GM10248 (cell line): ENCODE results near the gene ABCA3.
"Not testable (repeated sequence)": the region's sequence is repeated elsewhere in the genome, so short reads cannot be mapped to it uniquely, and the experiment has no call there.

Experiments
- CTCF ChIA-PET: fragments of 300-600 bp; sonication (Branson Sonifier 250); formaldehyde crosslinking; extraction: SDS; loops from one replicate; lab custom pipeline; 2021; ENCODE audit warnings: antibody characterized with exemption; lab: Yijun Ruan, JAX
- POLR2A ChIA-PET: fragments of 350-650 bp; sonication (Branson Sonifier 250); formaldehyde crosslinking; extraction: SDS; loops from one replicate; lab custom pipeline; 2020; ENCODE audit warnings: antibody characterized with exemption; lab: Yijun Ruan, JAX
- DNase-seq: peaks from one replicate; pipeline ENCODE4 v3.0.0; 2012; ENCODE audit errors: extremely low spot score
- CTCF ChIP-seq: IDR thresholded peaks from 2 replicates; pipeline ENCODE4 v1.5.1; 2012; ENCODE audit warnings: mild to moderate bottlenecking, low read depth; ENCODE audit errors: extremely low read depth, missing control alignments, control extremely low read depth

ABCA3 gene

GRCh38 chr16:2271848-2272461, 68.6 kb downstream of the ABCA3 start:
- CTCF ChIA-PET: interaction anchor here (0.9 to 3.6 kb wide), 5 partner anchors 13 to 214 kb away, joined by 3 to 11 read pairs (median 4); partner anchors contain the start of genes ABCA3 and ECI1
- POLR2A ChIA-PET: no interaction called here
- DNase-seq: no peak
- no peak for TF ChIP-seq CTCF

GRCh38 chr16:2270588-2271470, 69.7 kb downstream of the ABCA3 start:
- no peak for TF ChIP-seq CTCF
- ChIA-PET POLR2A (interaction anchor here (2.1 kb wide), 1 partner anchor 115 kb away, joined by 6 read pairs; the partner anchor contains the start of gene TRAF7), CTCF (interaction anchor here (0.8 to 3.6 kb wide), 7 partner anchors 12 to 230 kb away, joined by 3 to 11 read pairs (median 4); partner anchors contain the start of genes ABCA3 and ECI1)
- no peak for DNase-seq

GRCh38 chr16:2270070-2270462, 70.5 kb downstream of the ABCA3 start:
- POLR2A ChIA-PET: interaction anchor here (2.1 kb wide), 1 partner anchor 115 kb away, joined by 6 read pairs; the partner anchor contains the start of gene TRAF7
- no peak for TF ChIP-seq CTCF
- CTCF ChIA-PET: interaction anchor here (0.8 to 3.6 kb wide), 4 partner anchors 18 to 231 kb away, joined by 3 to 11 read pairs (median 8); partner anchors contain the start of genes ABCA3 and ECI1
- no peak for DNase-seq

- CTCF ChIA-PET: interaction anchor here (1.0 to 1.3 kb wide), 2 partner anchors 17 to 233 kb away, joined by 3 to 7 read pairs; partner anchors contain the start of gene ECI1
- TF ChIP-seq CTCF: no peak
- POLR2A ChIA-PET: interaction anchor here (0.7 to 0.8 kb wide), 2 partner anchors 8 to 113 kb away, joined by 3 to 4 read pairs; partner anchors contain the start of gene TRAF7
- DNase-seq: peak; percentile 100
Measured at GRCh38 chr16:2267913-2268666, 72.4 kb downstream of the ABCA3 start, which contains the start of gene RNPS1. TSS of gene RNPS1 (minus strand) at chr16:2268126. CDS start at chr16:2264643, 3,483 bp downstream.

- CTCF ChIA-PET, DNase-seq, POLR2A ChIA-PET: not testable (repeated sequence)
Measured at GRCh38 chr16:2267505-2267912, 73.0 kb downstream of the ABCA3 start.

GRCh38 chr16:2266887-2267286, 73.6 kb downstream of the ABCA3 start:
- POLR2A ChIA-PET, DNase-seq, CTCF ChIA-PET: not testable (repeated sequence)

GRCh38 chr16:2263026-2263425, 77.5 kb downstream of the ABCA3 start:
- POLR2A ChIA-PET: interaction anchor here (0.6 to 1.5 kb wide), 3 partner anchors 11 to 253 kb away, joined by 3 to 6 read pairs (median 3); partner anchors contain the start of genes ECI1 and TRAF7
- DNase-seq: not testable (repeated sequence)
- CTCF ChIA-PET: interaction anchor here (1.0 to 5.9 kb wide), 3 partner anchors 11 to 241 kb away, joined by 3 to 33 read pairs (median 4); partner anchors contain the start of gene ECI1
